Bronchial epithelial cell (primary cell): ENCODE data around the gene UBP1. TPM values are rescaled to one million over a fixed set of nuclear protein-coding genes. Genes with fewer than 3 reads are reported as not detected.
"Not testable (repeated sequence)": the region's sequence is repeated elsewhere in the genome, so short reads cannot be mapped to it uniquely, and the experiment has no call there.

Experiments
- DNase-seq: peaks from one replicate; pipeline ENCODE4 v3.0.0-alpha.2; 2010; ENCODE audit warnings: low read depth
- FAIRE-seq: peaks from 2 replicates; lab custom pipeline; 2011; peaks lifted over from hg19 to GRCh38; lab: Jason Lieb, UNC
- H3K27me3 ChIP-seq: 2 replicates; pipeline ENCODE4 v1.5.1; 2011; ENCODE audit warnings: low read length; ENCODE audit not compliant: control insufficient read depth, insufficient read depth
- H3K36me3 ChIP-seq: 2 replicates; pipeline ENCODE4 v1.5.1; 2011; ENCODE audit warnings: low read length; ENCODE audit not compliant: control insufficient read depth, insufficient read depth
- H3K4me3 ChIP-seq: 2 replicates; pipeline ENCODE4 v1.5.1; 2011; ENCODE audit warnings: mild to moderate bottlenecking, low read depth, low read length, control low read depth
- CTCF ChIP-seq: IDR thresholded peaks from 2 replicates; pipeline ENCODE4 v1.5.1; 2011; ENCODE audit warnings: mild to moderate bottlenecking, moderate library complexity, low read length, control low read depth, inconsistent platforms; ENCODE audit not compliant: insufficient read depth, severe bottlenecking
- total RNA-seq: library from RNA; depleted of rRNA; stranded (reverse); fragments of >200 nt; gene quantifications from 2 replicates; pipeline ENCODE4 v1.2.1, GENCODE V29; 2014

Gene UBP1
- total RNA-seq, 1 donor from 2014 or later: 34.8 TPM

- FAIRE-seq: no peak
- TF ChIP-seq CTCF: no peak
- no peaks in the 10 kb centered on the region for H3K27me3 ChIP-seq
- peak; percentile 37 for DNase-seq
- no peaks in the 10 kb centered on the region for H3K36me3 ChIP-seq
- peak overlapping the region; percentile 85 for H3K4me3 ChIP-seq
Measured at GRCh38 chr3:33438284-33438668, 1.9 kb downstream of the UBP1 start.

- TF ChIP-seq CTCF: no peak
- H3K4me3 ChIP-seq: peak overlapping the region; percentile 85
- H3K36me3 ChIP-seq: no peaks in the 10 kb centered on the region
- peak; percentile 44 for DNase-seq
- no peak for FAIRE-seq
- H3K27me3 ChIP-seq: no peaks in the 10 kb centered on the region
Measured at GRCh38 chr3:33437556-33438283, 2.5 kb downstream of the UBP1 start.

DNA sequence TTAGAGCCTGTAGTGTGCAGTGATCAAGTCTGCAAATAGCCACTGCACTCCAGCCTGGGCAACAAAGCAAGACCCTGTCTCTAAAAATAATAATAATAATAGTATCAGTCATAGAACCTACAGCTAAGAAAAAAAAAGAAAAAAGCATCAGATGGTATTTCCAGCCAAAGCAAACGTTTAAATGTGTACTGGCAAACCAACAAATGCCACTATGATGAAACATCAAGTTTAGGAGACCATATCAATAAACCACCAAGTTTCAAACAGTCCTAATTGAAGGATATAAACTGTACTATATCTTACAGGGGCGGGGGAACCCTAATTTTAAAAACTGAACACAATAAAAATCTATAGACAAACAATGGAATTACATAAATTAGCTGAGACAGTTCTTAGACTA lies 6.4 kb downstream of the UBP1 start:
- no peaks in the 10 kb centered on the region for H3K27me3 ChIP-seq
- no peaks in the 10 kb centered on the region for H3K36me3 ChIP-seq
- no peak overlapping the region for H3K4me3 ChIP-seq
- DNase-seq: no peak
- no peak for TF ChIP-seq CTCF
- no peak for FAIRE-seq

DNA sequence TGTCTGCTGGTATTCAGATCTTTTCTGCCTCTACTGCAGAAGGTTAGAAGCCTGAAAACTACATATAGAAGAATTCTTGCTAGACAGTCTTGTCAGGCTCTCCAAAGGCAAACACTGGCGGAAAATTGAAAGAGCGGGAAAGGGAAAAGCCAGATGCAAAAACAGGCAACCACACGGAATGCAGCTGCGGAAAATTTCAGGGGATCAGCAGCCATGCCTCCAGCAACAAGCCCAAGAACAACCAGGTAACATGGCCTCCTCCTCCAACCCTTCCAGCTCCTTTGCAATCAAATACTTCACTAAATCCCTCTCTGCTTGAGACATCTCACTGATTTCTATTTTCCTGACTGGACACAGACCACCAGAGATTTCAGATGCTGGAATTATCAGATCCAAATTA lies 9.6 kb downstream of the UBP1 start:
- H3K27me3 ChIP-seq: no peaks in the 10 kb centered on the region
- FAIRE-seq (no peak), DNase-seq (no peak)
- H3K4me3 ChIP-seq: no peak overlapping the region
- no peak for TF ChIP-seq CTCF
- no peaks in the 10 kb centered on the region for H3K36me3 ChIP-seq

- no peaks in the 10 kb centered on the region for H3K27me3 ChIP-seq
- H3K36me3 ChIP-seq: peaks cover 2% of the 10 kb centered on the region
- no peak overlapping the region for H3K4me3 ChIP-seq
- FAIRE-seq: no peak
- DNase-seq: no peak
- TF ChIP-seq CTCF: no peak
Measured at GRCh38 chr3:33430061-33430460, 10.1 kb downstream of the UBP1 start.

- DNase-seq, FAIRE-seq, H3K4me3 ChIP-seq, H3K27me3 ChIP-seq, H3K36me3 ChIP-seq: not testable (repeated sequence)
Measured at GRCh38 chr3:33429306-33429705, 10.9 kb downstream of the UBP1 start.
